MCF 10A (cell line): ENCODE measurements around the gene ZNF407. TPM values are rescaled to one million over a fixed set of nuclear protein-coding genes. Genes with fewer than 3 reads are reported as not detected.

Source experiments
- BruUV-seq: library from RNA; stranded (reverse); fragments of 400-500 nt; replicated peaks from 2 replicates; lab custom pipeline; 2021; lab: Mats Ljungman, UMichigan
- CTCF ChIA-PET: fragments of 300-600 bp; sonication (Branson Sonifier 250); formaldehyde crosslinking; extraction: SDS; loops from one replicate; lab custom pipeline; 2021; ENCODE audit warnings: antibody characterized with exemption, inconsistent platforms; lab: Yijun Ruan, JAX
- POLR2A ChIA-PET: fragments of 300-600, 350-650 bp; sonication (Branson Sonifier 250); formaldehyde crosslinking; extraction: SDS; loops from one replicate; lab custom pipeline; 2020; ENCODE audit warnings: antibody characterized with exemption, inconsistent platforms; lab: Yijun Ruan, JAX
- DNase-seq: peaks from one replicate; pipeline ENCODE4 v3.0.0-alpha.2; 2018; ENCODE audit not compliant: unreplicated experiment
- H3K27ac Mint-ChIP-seq: one replicate; pipeline ENCODE4 v1.8.0; 2022; ENCODE audit warnings: mild to moderate bottlenecking, low read depth, mixed read lengths; ENCODE audit not compliant: unreplicated experiment
- H3K27me3 Mint-ChIP-seq: one replicate; pipeline ENCODE4 v1.8.0; 2022; ENCODE audit warnings: mixed read lengths; ENCODE audit not compliant: insufficient read depth, unreplicated experiment
- H3K36me3 Mint-ChIP-seq: one replicate; pipeline ENCODE4 v1.8.0; 2022; ENCODE audit warnings: mild to moderate bottlenecking, moderate library complexity, mixed read lengths; ENCODE audit not compliant: insufficient read depth, unreplicated experiment
- H3K4me1 Mint-ChIP-seq: one replicate; pipeline ENCODE4 v1.8.0; 2022; ENCODE audit warnings: mixed read lengths; ENCODE audit not compliant: insufficient read depth, unreplicated experiment
- H3K4me3 Mint-ChIP-seq: one replicate; pipeline ENCODE4 v1.8.0; 2022; ENCODE audit warnings: mild to moderate bottlenecking, moderate library complexity, mixed read lengths; ENCODE audit not compliant: unreplicated experiment
- H3K9me3 Mint-ChIP-seq: one replicate; pipeline ENCODE4 v1.8.0; 2022; ENCODE audit warnings: mixed read lengths; ENCODE audit not compliant: unreplicated experiment
- intact Hi-C: fragments of 100-400 bp; cut with micrococcal nuclease; formaldehyde crosslinking; loops from 2 replicates; pipeline ENCODE4 v1.14.1; 2022
- total RNA-seq: library from RNA; stranded (reverse); gene quantifications from 2 replicates; pipeline ENCODE4 v1.2.3, GENCODE V29; 2022
- TF ChIP-seq, protein P1 (sequence below): fragments of 200-600 bp; IDR thresholded peaks from one replicate; pipeline ENCODE4 v1.8.0; 2022; ENCODE audit warnings: antibody characterized with exemption, mild to moderate bottlenecking; ENCODE audit not compliant: unreplicated experiment

The ZNF407 gene
- total RNA-seq, 1 experiment from 2014 or later: 9.5 TPM

- Mint-ChIP-seq H3K36me3 (no peaks in the 10 kb centered on the region), H3K9me3 (no peaks in the 10 kb centered on the region), H3K4me1 (no peaks in the 10 kb centered on the region), H3K27ac (no peak overlapping the region), H3K4me3 (no peak overlapping the region), H3K27me3 (no peaks in the 10 kb centered on the region)
- intact Hi-C loops: no loop called here
- DNase-seq: no peak
- no TSS peak for BruUV-seq
- POLR2A ChIA-PET: no interaction called here
- CTCF ChIA-PET: no interaction called here
- TF ChIP-seq, protein P1, sequence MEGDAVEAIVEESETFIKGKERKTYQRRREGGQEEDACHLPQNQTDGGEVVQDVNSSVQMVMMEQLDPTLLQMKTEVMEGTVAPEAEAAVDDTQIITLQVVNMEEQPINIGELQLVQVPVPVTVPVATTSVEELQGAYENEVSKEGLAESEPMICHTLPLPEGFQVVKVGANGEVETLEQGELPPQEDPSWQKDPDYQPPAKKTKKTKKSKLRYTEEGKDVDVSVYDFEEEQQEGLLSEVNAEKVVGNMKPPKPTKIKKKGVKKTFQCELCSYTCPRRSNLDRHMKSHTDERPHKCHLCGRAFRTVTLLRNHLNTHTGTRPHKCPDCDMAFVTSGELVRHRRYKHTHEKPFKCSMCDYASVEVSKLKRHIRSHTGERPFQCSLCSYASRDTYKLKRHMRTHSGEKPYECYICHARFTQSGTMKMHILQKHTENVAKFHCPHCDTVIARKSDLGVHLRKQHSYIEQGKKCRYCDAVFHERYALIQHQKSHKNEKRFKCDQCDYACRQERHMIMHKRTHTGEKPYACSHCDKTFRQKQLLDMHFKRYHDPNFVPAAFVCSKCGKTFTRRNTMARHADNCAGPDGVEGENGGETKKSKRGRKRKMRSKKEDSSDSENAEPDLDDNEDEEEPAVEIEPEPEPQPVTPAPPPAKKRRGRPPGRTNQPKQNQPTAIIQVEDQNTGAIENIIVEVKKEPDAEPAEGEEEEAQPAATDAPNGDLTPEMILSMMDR: no peak
These were observed 408.0 kb downstream of the ZNF407 start for GRCh38 chr18:75005626-75006025.

GRCh38 chr18:75008186-75008585 lies 410.5 kb downstream of the ZNF407 start:
- H3K36me3 Mint-ChIP-seq: no peaks in the 10 kb centered on the region
- H3K4me1 Mint-ChIP-seq: no peaks in the 10 kb centered on the region
- TF ChIP-seq, protein P1: no peak
- H3K4me3 Mint-ChIP-seq: no peak overlapping the region
- intact Hi-C loops: no loop called here
- CTCF ChIA-PET: no interaction called here
- DNase-seq: no peak
- POLR2A ChIA-PET: interaction anchor here (0.6 kb wide), 1 partner anchor 732 kb away, joined by 3 read pairs; no protein-coding TSS in a partner anchor
- H3K27me3 Mint-ChIP-seq: no peaks in the 10 kb centered on the region
- no TSS peak for BruUV-seq
- no peak overlapping the region for H3K27ac Mint-ChIP-seq
- no peaks in the 10 kb centered on the region for H3K9me3 Mint-ChIP-seq

DNA sequence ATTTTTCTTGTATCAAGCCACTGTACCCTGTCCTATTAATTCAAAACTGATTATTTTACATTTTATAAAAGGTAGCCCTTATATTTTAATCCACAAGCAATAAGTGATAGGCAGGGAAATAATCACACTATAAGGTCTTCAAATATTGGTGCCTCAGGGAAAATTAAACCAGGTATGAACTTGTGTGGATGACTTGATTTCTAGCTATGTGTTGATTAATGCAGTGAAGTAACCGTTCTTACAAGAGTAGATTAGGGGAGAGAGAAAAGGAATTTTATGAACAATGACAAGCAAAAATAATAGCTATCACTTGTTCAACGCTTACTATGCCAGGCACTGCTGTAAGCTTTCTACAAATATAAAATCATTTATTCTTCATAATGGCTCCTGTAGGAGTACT lies 411.6 kb downstream of the ZNF407 start:
- Mint-ChIP-seq H3K4me1 (no peaks in the 10 kb centered on the region), H3K4me3 (no peak overlapping the region), H3K9me3 (no peaks in the 10 kb centered on the region), H3K27me3 (no peaks in the 10 kb centered on the region), H3K36me3 (no peaks in the 10 kb centered on the region), H3K27ac (no peak overlapping the region)
- ChIA-PET POLR2A (interaction anchor here (1.0 kb wide), 1 partner anchor 11 kb away, joined by 4 read pairs; no protein-coding TSS in a partner anchor), CTCF (interaction anchor here (0.6 to 0.7 kb wide), 2 partner anchors 762 to 1246 kb away, joined by 3 to 4 read pairs; no protein-coding TSS in a partner anchor)
- BruUV-seq: no TSS peak
- intact Hi-C loops: no loop called here
- TF ChIP-seq, protein P1: no peak
- DNase-seq: no peak

- DNase-seq: no peak
- BruUV-seq: no TSS peak
- TF ChIP-seq, protein P1: no peak
- intact Hi-C loops: no loop called here
- Mint-ChIP-seq H3K4me3 (no peak overlapping the region), H3K27me3 (no peaks in the 10 kb centered on the region), H3K27ac (no peak overlapping the region), H3K36me3 (no peaks in the 10 kb centered on the region), H3K4me1 (no peaks in the 10 kb centered on the region), H3K9me3 (no peaks in the 10 kb centered on the region)
- POLR2A ChIA-PET: interaction anchor here (1.0 kb wide), 1 partner anchor 12 kb away, joined by 4 read pairs; no protein-coding TSS in a partner anchor
- CTCF ChIA-PET: no interaction called here
These were observed 412.2 kb downstream of the ZNF407 start for GRCh38 chr18:75009878-75010277.
